ENCODE results near the gene THSD4.

THSD4 gene

GRCh38 chr15:71612397-71612722, 497.1 kb downstream of the THSD4 start:
- FAIRE-seq = no peak
- no peak for TF ChIP-seq POLR2AphosphoS5 (IDR thresholded peaks at IDR 0.05; ENCODE audit: low read depth, low read length)
- no peak for DNase-seq (ENCODE audit: insufficient read length)

- FAIRE-seq = no peak
- no peak for TF ChIP-seq TAF1 (IDR thresholded peaks at IDR 0.05; ENCODE audit: borderline replicate concordance, low read depth, low read length)
- no peak for TF ChIP-seq POLR2A (IDR thresholded peaks at IDR 0.05; ENCODE audit: low read depth, low read length)
- no peak for TF ChIP-seq POLR2AphosphoS5 (IDR thresholded peaks at IDR 0.05; ENCODE audit: low read depth, low read length)
- DNase-seq (ENCODE audit: insufficient read length) = no peak
Observed at GRCh38 chr15:71612869-71613268, 497.6 kb downstream of the THSD4 start.

- no peak for FAIRE-seq
- TF ChIP-seq POLR2AphosphoS5 (IDR thresholded peaks at IDR 0.05; ENCODE audit: low read depth, low read length) (no peak), TAF1 (IDR thresholded peaks at IDR 0.05; ENCODE audit: borderline replicate concordance, low read depth, low read length) (no peak), POLR2A (IDR thresholded peaks at IDR 0.05; ENCODE audit: low read depth, low read length) (no peak)
- DNase-seq (ENCODE audit: insufficient read length) = no peak
Observed at GRCh38 chr15:71623111-71623510, 507.8 kb downstream of the THSD4 start.

- TF ChIP-seq POLR2AphosphoS5 (IDR thresholded peaks at IDR 0.05; ENCODE audit: low read depth, low read length) (no peak), POLR2A (IDR thresholded peaks at IDR 0.05; ENCODE audit: low read depth, low read length) (no peak), TAF1 (IDR thresholded peaks at IDR 0.05; ENCODE audit: borderline replicate concordance, low read depth, low read length) (no peak)
- no peak for DNase-seq (ENCODE audit: insufficient read length)
- FAIRE-seq = no peak
Observed at GRCh38 chr15:71626596-71627088, 511.4 kb downstream of the THSD4 start.

GRCh38 chr15:71627188-71627587, 511.9 kb downstream of the THSD4 start:
- FAIRE-seq (no peak), DNase-seq (ENCODE audit: insufficient read length) (no peak)
- no peak for TF ChIP-seq TAF1 (IDR thresholded peaks at IDR 0.05; ENCODE audit: borderline replicate concordance, low read depth, low read length)
- no peak for TF ChIP-seq POLR2AphosphoS5 (IDR thresholded peaks at IDR 0.05; ENCODE audit: low read depth, low read length)
- no peak for TF ChIP-seq POLR2A (IDR thresholded peaks at IDR 0.05; ENCODE audit: low read depth, low read length)

GRCh38 chr15:71627604-71628003, 512.3 kb downstream of the THSD4 start:
- TF ChIP-seq POLR2AphosphoS5 (IDR thresholded peaks at IDR 0.05; ENCODE audit: low read depth, low read length) = no peak
- no peak for TF ChIP-seq POLR2A (IDR thresholded peaks at IDR 0.05; ENCODE audit: low read depth, low read length)
- TF ChIP-seq TAF1 (IDR thresholded peaks at IDR 0.05; ENCODE audit: borderline replicate concordance, low read depth, low read length) = no peak
- DNase-seq (ENCODE audit: insufficient read length) (no peak), FAIRE-seq (no peak)

- no peak for DNase-seq (ENCODE audit: insufficient read length)
- no peak for TF ChIP-seq TAF1 (IDR thresholded peaks at IDR 0.05; ENCODE audit: borderline replicate concordance, low read depth, low read length)
- TF ChIP-seq POLR2AphosphoS5 (IDR thresholded peaks at IDR 0.05; ENCODE audit: low read depth, low read length) = no peak
- TF ChIP-seq POLR2A (IDR thresholded peaks at IDR 0.05; ENCODE audit: low read depth, low read length) = no peak
- FAIRE-seq = no peak
Observed at GRCh38 chr15:71628988-71629770, 513.9 kb downstream of the THSD4 start.

- FAIRE-seq = no peak
- no peak for TF ChIP-seq TAF1 (IDR thresholded peaks at IDR 0.05; ENCODE audit: borderline replicate concordance, low read depth, low read length)
- no peak for TF ChIP-seq POLR2A (IDR thresholded peaks at IDR 0.05; ENCODE audit: low read depth, low read length)
- TF ChIP-seq POLR2AphosphoS5 (IDR thresholded peaks at IDR 0.05; ENCODE audit: low read depth, low read length) = no peak
Observed at GRCh38 chr15:71629781-71630474, 514.7 kb downstream of the THSD4 start.

GRCh38 chr15:71630475-71630809, 515.2 kb downstream of the THSD4 start:
- no peak for TF ChIP-seq POLR2A (IDR thresholded peaks at IDR 0.05; ENCODE audit: low read depth, low read length)
- no peak for TF ChIP-seq TAF1 (IDR thresholded peaks at IDR 0.05; ENCODE audit: borderline replicate concordance, low read depth, low read length)
- TF ChIP-seq POLR2AphosphoS5 (IDR thresholded peaks at IDR 0.05; ENCODE audit: low read depth, low read length) = no peak
- FAIRE-seq = no peak
- DNase-seq (ENCODE audit: insufficient read length) = no peak

More at GRCh38 chr15:71629781-71630474, 514.7 kb downstream of the THSD4 start:
- no peak for DNase-seq (ENCODE audit: insufficient read length)

- DNase-seq (ENCODE audit: insufficient read length) (no peak), FAIRE-seq (no peak)
- TF ChIP-seq POLR2A (IDR thresholded peaks at IDR 0.05; ENCODE audit: low read depth, low read length) (no peak), TAF1 (IDR thresholded peaks at IDR 0.05; ENCODE audit: borderline replicate concordance, low read depth, low read length) (no peak), POLR2AphosphoS5 (IDR thresholded peaks at IDR 0.05; ENCODE audit: low read depth, low read length) (no peak)
Observed at GRCh38 chr15:71632576-71633195, 517.4 kb downstream of the THSD4 start.

- FAIRE-seq = no peak
- DNase-seq (ENCODE audit: insufficient read length) = no peak
- no peak for TF ChIP-seq POLR2A (IDR thresholded peaks at IDR 0.05; ENCODE audit: low read depth, low read length)
- no peak for TF ChIP-seq POLR2AphosphoS5 (IDR thresholded peaks at IDR 0.05; ENCODE audit: low read depth, low read length)
- no peak for TF ChIP-seq TAF1 (IDR thresholded peaks at IDR 0.05; ENCODE audit: borderline replicate concordance, low read depth, low read length)
Observed at GRCh38 chr15:71634820-71635560, 519.7 kb downstream of the THSD4 start.
